NCI-H82 treated with DMSO at 0.1 percent for 48 hours (cell line): ENCODE results near the gene SEC61A1.

ENCODE experiments used
- DNase-seq: peaks from one replicate; lab custom pipeline; 2025; ENCODE audit not compliant: unreplicated experiment; lab: John Stamatoyannopoulos, UW

SEC61A1 gene

DNA sequence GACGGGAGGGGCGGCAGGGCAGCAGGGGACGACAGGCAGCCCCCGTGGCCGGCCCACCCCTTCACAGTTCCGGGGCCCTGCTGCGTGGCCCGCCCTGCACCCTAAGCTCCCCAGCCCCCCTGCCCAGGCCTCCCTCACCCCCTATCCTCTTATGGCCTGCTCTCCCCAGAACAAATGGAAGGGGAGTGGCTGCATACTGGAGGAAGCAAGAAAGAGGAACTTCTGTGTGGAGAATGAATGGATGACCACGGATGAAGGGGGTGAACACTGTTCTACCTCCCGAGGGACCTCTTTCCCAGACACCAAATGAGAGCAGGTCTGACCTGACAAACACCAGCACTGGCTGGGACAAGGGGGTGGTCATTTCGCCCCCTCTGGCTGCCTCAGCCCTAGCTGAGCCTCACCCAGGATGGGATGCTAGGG, 25.0 kb downstream of the SEC61A1 start:
- DNase-seq = no peak

GRCh38 chr3:128077665-128078064, 25.4 kb downstream of the SEC61A1 start:
- no peak for DNase-seq

DNA sequence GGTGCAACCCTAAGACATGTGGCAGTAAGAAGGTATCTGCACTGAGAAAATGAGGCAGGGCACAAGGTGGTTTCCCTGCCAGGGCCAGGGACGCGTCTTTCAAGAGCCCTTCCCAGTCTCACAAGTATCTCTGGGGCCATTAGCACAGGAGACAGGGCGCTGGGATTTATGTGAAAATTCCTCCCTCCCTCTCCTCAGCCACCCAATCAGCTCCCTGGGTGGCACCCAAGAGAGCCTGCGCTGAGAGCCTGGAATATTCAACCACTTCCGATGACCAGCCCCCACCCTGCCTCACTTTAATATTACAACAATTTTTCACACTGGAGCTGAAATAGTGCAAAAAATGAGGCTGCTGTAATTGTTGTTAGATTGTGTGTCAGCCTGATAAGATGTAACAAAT, 26.1 kb downstream of the SEC61A1 start:
- no peak for DNase-seq

- DNase-seq = no peak
Observed at GRCh38 chr3:128078875-128079274, 26.6 kb downstream of the SEC61A1 start.

GRCh38 chr3:128079823-128080222, 27.6 kb downstream of the SEC61A1 start:
- no peak for DNase-seq

GRCh38 chr3:128080323-128081080, 28.3 kb downstream of the SEC61A1 start:
- DNase-seq = no peak

- DNase-seq = no peak
Observed at GRCh38 chr3:128081226-128081625, 29.0 kb downstream of the SEC61A1 start.

GRCh38 chr3:128081846-128082245, 29.6 kb downstream of the SEC61A1 start:
- DNase-seq = no peak

DNA sequence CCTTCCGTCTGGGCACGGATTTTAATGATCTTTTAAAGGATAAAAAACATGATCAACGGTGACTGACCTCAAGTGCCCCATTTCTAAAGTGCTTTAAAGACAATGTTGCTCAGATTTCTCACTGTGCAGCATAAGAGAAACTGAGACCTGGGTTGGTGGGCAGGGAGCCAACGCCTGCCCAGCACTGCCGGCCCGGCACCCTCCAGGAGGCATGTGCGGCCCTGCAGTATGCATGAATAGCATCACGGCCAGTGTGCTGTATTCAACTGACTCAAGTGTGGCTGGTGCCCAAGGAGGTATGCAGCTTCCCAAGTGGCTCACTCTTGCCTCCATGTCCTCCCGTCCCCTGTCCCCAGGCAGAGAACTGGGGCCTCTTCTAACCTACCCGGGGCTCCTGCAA, 30.3 kb downstream of the SEC61A1 start:
- no peak for DNase-seq

- no peak for DNase-seq
Observed at GRCh38 chr3:128083396-128083795, 31.2 kb downstream of the SEC61A1 start.

GRCh38 chr3:128083980-128084674, 31.9 kb downstream of the SEC61A1 start:
- no peak for DNase-seq

DNA sequence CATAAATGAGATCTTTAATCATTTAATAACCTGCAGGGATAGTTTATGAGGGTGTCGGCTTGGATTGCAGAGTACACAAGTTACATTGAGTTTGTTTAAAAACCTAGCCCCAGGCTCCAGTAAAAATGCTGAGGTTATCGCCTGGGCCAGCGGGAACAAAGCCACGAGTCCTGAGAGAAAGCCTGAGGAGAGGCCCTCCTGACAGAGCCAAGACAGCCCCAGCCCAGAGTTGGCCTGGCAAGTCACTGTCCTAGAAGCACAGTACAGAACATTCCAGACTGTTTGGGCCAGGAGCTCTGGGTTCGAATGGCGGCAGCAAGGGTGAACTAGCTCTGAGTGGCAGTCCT, 32.4 kb downstream of the SEC61A1 start:
- DNase-seq = no peak

DNA sequence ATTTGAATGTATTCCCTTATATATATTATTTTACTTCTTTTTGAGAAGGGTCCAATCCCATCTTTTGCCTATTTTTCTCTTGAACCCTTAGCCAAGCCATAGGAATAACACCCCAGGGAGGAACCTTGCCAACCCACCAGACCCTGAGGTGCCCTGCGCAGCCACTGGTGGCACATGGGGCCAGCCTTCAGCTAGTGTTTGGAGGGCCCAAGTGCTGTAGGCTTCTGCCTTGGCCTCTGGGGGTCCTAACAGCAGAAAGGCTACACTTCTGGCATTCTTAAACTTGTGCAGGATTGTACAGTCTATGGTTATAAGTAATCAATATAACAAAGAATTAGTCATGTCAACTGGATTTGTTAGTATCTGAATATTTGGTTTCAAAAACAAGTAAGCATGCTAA, 36.9 kb downstream of the SEC61A1 start:
- no peak for DNase-seq

DNA sequence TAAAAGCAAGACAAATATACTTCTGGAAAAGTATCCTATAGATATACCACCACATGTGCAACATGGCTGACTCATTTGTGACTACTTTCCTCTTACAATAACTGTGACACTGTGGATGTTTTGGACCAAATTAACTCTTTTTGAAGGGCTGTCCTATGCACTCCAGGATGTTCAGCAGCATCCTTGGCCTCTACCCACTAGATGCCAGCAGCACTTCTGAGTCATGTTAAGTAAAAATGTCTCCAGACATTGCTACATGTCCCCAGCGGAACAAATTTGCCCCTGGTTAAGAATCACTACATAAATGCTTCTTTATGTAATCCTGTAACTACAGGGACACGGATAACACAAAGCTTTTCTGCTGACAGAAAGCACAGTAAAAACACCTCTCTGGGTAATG, 39.3 kb downstream of the SEC61A1 start:
- DNase-seq = no peak

DNA sequence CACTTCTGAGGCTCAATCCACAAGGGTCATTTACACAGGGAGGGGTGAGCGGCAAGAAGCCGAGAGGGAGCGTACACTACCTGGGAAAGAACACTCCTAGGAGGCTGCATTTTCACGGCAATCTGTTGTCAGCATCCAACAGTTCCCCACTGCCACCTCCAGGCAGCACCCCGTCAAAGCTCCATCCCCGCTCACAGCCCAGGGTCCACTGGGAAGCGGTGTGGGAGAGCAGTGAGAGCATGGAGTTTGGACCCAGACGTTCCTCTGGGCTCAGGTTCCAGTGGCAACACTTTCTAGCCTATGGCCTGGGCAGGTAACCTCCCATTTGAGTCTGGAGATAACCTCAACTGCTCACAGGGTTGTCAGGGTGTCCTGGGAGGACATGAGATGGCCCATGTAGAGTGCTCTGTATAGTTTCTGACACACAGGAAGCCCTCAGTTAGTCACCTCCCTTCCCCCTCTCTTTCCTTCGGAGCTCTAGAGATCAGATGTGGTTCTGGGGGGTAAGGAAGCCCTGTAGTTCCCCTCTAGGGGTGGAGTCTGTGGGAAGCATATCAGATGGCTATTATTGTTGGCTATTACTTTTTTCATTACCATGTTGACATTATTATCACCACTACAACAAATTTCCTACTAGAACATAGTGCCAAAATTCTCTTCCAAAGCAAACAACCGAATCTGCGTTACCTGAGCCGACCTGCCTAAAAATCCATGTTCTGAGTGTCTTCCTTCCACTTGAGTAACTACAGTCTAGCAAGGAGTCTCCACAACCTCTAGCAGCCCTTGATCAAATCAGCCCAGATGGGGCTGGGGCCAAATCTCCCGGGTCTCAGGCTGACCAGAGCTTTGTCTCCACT, 42.3 kb downstream of the SEC61A1 start:
- DNase-seq = no peak

GRCh38 chr3:128095222-128095703, 43.0 kb downstream of the SEC61A1 start:
- peak; percentile 20 for DNase-seq

GRCh38 chr3:128098234-128098633, 46.0 kb downstream of the SEC61A1 start:
- DNase-seq = no peak

DNA sequence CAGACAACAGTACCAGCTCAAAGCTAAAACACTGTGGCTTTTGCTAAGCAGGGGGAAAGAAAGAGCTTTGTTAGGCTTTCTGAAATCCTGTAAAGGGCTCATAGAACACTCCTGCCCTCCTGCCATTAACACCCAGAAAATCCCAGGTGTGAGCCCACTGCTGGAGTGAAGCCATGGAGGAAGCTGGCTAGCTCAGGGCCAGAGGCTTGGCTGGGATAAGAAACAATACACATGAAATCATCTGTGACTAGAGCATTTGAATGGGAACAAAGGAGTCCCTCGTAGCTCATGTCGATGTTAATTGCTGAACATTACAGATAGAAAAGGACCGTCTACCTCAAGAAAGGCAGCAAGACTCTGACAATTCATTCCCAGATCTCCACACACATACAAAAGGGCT, 47.9 kb downstream of the SEC61A1 start:
- no peak for DNase-seq

GRCh38 chr3:128100638-128101037, 48.4 kb downstream of the SEC61A1 start:
- no peak for DNase-seq

- DNase-seq = no peak
Observed at GRCh38 chr3:128103136-128103676, 51.0 kb downstream of the SEC61A1 start.

DNA sequence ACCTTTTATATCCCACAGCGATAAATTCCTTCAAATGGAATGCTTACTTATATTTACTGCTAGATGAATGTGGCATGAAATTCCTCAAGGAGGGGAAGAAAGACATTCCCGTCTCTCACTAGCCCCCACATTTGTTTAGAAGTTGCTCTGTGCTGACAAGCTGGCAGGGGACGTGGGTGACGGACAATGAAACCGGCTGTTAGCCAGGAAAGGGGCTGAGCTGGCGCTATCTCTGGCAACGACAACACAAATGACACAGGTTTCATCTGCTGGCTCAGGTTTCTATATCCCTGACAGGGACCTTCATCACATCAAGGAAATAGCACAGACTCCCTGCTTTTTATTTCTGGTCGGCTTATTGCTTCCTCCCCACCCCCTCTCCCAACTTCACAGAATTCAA, 55.6 kb downstream of the SEC61A1 start:
- no peak for DNase-seq
